Measurements from ENCODE around the gene CRYBG3.

DNA sequence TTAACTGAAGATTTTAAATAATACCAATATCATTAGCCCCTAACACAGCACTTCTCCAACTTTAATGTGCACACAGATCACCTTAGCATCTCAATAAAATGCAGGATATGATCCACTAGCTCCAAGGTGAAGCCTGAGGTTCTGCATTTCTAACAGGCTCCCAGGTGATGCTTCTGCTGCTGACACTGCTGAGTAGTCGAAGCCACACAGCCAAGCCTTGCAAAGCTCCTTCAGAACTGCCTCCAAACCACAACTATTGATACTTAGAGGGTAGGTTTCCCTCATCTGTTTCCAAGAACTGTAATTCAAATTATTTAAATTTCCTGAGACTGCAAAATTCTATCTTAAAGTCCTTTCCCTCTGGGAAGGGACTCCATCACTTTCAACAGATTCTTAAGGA lies 146.6 kb downstream of the CRYBG3 start:
- no peak for TF ChIP-seq YY1 (IDR thresholded peaks at IDR 0.05; ENCODE audit: insufficient read depth, insufficient read length)
- no peak for TF ChIP-seq ZNF274 (IDR thresholded peaks at IDR 0.05; ENCODE audit: low read depth, low read length)
- TF ChIP-seq SUZ12 (IDR thresholded peaks at IDR 0.05; ENCODE audit: extremely low read depth, insufficient read depth, insufficient read length) = no peak

Measured in NT2/D1 (cell line).